BJ (cell line): ENCODE measurements around the gene OMP. TPM values are rescaled to one million over a fixed set of nuclear protein-coding genes. Genes with fewer than 3 reads are reported as not detected.

ENCODE experiments used
- CTCF ChIA-PET: fragments of 350-600 bp; formaldehyde crosslinking; extraction: SDS; loops from one replicate; lab custom pipeline; 2021; ENCODE audit warnings: antibody characterized with exemption, inconsistent platforms; lab: Yijun Ruan, JAX
- POLR2A ChIA-PET: fragments of 300-600 bp; sonication (Branson Sonifier 250); formaldehyde crosslinking; extraction: SDS; loops from one replicate; lab custom pipeline; 2021; ENCODE audit warnings: antibody characterized with exemption; lab: Charles Lee
- DNase-seq: peaks from one replicate; pipeline ENCODE4 v3.0.0-alpha.2; 2011; ENCODE audit warnings: low read depth
- H3K27me3 ChIP-seq: 2 replicates; pipeline ENCODE4 v1.6.0; 2011; ENCODE audit warnings: low read length; ENCODE audit not compliant: control insufficient read depth, insufficient read depth
- H3K36me3 ChIP-seq: 2 replicates; pipeline ENCODE4 v1.5.1; 2011; ENCODE audit warnings: low read length; ENCODE audit not compliant: control insufficient read depth, insufficient read depth
- H3K4me3 ChIP-seq: 2 replicates; pipeline ENCODE4 v1.5.1; 2011; ENCODE audit warnings: low read depth, mild to moderate bottlenecking, control low read depth, low read length
- polyA plus RNA-seq: library from polyadenylated mRNA; depleted of rRNA; stranded (reverse); fragments of >200 nt; gene quantifications from 2 replicates; pipeline ENCODE4 v1.2.3, GENCODE V29; 2011
- TF ChIP-seq, protein P1 (sequence below): IDR thresholded peaks from 2 replicates; pipeline ENCODE4 v1.5.1; 2011; ENCODE audit warnings: low read depth, mild to moderate bottlenecking, control low read depth, inconsistent platforms, low read length, moderate library complexity; ENCODE audit not compliant: insufficient read depth

The OMP gene
- polyA plus RNA-seq, 1 experiment, result not detected

DNA sequence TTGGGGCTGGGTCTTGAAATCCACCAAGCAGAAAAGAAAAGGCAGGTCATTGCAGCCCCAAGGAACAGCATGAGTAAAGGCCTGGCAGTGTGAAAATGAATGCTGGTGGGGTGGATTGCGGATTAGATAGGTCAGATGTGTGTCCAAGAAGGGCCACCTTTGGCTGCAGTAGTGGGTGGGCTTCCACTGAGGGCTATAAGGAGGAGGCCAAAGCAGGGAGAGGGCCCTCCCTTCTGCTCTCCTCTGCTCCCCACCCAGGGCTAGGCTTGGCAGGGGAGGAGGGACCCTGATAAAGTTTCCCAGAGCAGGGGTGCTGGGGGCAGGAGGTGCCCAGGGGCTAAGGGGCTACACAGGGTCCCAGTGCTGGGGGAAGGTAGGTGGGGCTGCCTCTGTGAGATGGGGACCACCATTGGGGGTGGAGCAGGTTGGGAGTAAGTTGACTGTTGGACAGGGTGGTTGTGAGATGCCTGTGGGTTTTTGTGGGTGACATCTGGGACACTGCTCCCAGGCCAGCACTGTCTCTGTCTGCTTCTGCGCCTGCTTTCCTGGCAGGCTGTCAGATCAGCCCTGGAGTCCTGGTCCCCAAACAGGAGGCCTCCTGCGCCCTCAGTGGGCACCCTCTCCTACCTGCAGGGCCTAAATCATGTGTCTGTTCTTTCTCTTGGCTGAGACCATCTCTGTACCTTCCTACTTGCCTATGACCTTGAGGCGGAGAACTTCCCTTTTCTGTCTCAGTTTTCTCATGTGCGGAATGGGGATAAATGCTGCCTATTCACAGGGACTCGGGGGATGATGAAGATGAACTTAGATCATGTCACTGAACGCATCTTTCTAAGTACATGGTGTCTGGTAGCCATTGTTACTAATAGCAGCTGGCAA lies 33.9 kb upstream of the OMP start:
- Histone ChIP-seq H3K36me3 (no peaks in the 10 kb centered on the region), H3K4me3 (no peak overlapping the region), H3K27me3 (no peaks in the 10 kb centered on the region)
- ChIA-PET POLR2A (no interaction called here), CTCF (interaction anchor here (1.0 to 2.1 kb wide), 3 partner anchors 21 to 23 kb away, joined by 3 to 12 read pairs (median 5); no protein-coding TSS in a partner anchor)
- no peak for DNase-seq
- TF ChIP-seq, protein P1, sequence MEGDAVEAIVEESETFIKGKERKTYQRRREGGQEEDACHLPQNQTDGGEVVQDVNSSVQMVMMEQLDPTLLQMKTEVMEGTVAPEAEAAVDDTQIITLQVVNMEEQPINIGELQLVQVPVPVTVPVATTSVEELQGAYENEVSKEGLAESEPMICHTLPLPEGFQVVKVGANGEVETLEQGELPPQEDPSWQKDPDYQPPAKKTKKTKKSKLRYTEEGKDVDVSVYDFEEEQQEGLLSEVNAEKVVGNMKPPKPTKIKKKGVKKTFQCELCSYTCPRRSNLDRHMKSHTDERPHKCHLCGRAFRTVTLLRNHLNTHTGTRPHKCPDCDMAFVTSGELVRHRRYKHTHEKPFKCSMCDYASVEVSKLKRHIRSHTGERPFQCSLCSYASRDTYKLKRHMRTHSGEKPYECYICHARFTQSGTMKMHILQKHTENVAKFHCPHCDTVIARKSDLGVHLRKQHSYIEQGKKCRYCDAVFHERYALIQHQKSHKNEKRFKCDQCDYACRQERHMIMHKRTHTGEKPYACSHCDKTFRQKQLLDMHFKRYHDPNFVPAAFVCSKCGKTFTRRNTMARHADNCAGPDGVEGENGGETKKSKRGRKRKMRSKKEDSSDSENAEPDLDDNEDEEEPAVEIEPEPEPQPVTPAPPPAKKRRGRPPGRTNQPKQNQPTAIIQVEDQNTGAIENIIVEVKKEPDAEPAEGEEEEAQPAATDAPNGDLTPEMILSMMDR, result no peak

DNA sequence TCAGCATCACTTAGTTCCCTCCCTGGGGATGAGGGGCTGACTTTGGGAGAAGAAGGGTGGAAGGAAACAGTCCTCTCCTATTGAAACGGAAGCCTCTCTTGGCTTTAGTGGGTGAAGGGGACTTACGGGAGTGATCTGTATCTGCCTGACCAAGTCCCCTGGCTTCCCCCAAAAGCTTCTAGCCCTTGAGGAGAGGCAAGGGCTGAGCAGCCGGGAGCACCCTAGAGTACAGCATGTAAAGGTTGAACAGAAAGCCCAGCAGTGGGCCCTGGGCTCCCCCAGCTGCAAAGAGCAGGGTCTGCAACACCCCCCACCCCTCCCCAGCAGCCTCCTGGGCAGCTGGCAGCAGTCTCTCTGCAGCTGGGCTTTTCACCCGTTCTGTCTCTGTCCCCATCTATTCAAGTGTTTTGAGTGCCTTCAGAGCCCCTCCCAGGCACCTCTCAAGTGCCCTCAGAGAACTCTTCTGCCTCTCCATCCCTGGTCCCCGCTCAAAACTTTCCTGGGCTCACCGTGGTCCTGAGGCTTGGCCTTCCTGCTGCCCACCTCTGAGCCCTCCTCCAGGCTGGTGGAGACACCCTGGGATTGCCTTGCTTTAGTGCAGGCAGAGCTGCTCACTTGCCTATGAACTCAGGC lies 33.2 kb upstream of the OMP start:
- no peak for DNase-seq
- TF ChIP-seq, protein P1, result no peak
- ChIA-PET POLR2A (no interaction called here), CTCF (interaction anchor here (1.1 to 2.1 kb wide), 3 partner anchors 21 to 43 kb away, joined by 4 to 12 read pairs (median 5); no protein-coding TSS in a partner anchor)
- H3K36me3 ChIP-seq, result no peaks in the 10 kb centered on the region
- H3K4me3 ChIP-seq, result no peak overlapping the region
- no peaks in the 10 kb centered on the region for H3K27me3 ChIP-seq

DNA sequence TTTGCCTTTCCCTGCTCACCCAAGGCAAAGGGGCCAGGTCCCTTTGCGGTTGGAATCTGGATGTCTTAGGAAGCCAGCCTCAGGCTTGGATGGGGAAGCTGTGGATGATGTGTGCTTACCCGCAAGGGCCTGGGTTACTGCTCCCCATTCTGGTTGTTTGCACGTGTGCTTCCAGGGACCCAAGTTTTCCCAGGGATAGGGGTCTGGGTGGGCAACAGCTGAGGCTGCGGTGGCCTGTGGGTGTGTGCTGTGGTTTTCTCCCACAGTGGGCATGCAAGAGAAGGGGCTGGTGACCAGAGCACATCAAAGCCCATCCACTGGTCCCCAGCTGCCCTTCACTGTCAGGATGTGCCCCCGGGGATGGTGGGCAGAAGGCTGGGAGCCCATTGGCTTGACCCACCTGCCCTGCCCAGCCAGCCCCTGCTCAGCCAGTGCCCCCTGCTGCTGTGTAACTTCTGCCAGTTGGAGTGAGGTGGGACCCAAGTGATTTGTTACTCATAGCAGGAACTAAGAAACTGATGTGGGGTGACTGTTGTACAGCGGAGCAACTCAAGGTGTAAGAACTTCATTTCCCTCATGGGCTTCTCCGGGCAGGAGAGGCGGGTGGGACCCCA lies 32.6 kb upstream of the OMP start:
- no peak for DNase-seq
- H3K4me3 ChIP-seq, result no peak overlapping the region
- ChIA-PET POLR2A (no interaction called here), CTCF (interaction anchor here (1.1 to 2.1 kb wide), 3 partner anchors 20 to 43 kb away, joined by 4 to 12 read pairs (median 5); no protein-coding TSS in a partner anchor)
- no peaks in the 10 kb centered on the region for H3K36me3 ChIP-seq
- no peaks in the 10 kb centered on the region for H3K27me3 ChIP-seq
- TF ChIP-seq, protein P1, result no peak

DNA sequence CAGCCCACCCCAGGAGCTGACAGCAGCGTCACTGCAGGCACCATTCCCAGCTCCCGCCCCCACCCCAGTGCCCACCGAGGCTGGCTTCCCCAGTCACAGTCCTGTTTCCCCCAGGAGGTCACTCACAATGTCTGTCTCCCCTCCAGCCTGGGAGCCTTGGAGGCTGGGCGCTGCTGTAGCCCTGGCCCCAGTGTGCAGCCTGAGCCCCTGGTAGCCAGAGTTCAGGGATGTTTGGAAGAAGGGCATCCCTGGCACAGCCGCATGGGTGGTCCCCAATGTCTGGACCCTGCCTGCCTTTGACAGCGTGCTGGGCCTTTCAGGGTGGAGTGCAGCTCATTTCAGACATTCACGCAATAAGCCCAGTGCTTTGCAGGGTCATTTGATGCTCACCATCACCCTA lies 31.6 kb upstream of the OMP start:
- TF ChIP-seq, protein P1, result no peak
- no peak overlapping the region for H3K4me3 ChIP-seq
- no peaks in the 10 kb centered on the region for H3K36me3 ChIP-seq
- ChIA-PET POLR2A (no interaction called here), CTCF (interaction anchor here (2.1 kb wide), 1 partner anchor 19 kb away, joined by 12 read pairs; no protein-coding TSS in a partner anchor)
- DNase-seq, result no peak
- H3K27me3 ChIP-seq, result no peaks in the 10 kb centered on the region
